Mesothelial cell of epicardium (in vitro differentiated cells): ENCODE measurements around the gene RPL13. TPM values are rescaled to one million over a fixed set of nuclear protein-coding genes. Genes with fewer than 3 reads are reported as not detected.

Source experiments
- DNase-seq, 2 experiments: peaks; one replicate each; pipeline ENCODE4 v3.0.0; 2021; ENCODE audit warnings: low spot score in 2 of 2; ENCODE audit not compliant: unreplicated experiment in 2 of 2
- H3K27ac Mint-ChIP-seq: 2 replicates; pipeline ENCODE4 v1.8.0; 2021; ENCODE audit warnings: mixed read lengths
- H3K27me3 Mint-ChIP-seq: 2 replicates; pipeline ENCODE4 v1.8.0; 2021; ENCODE audit warnings: low read depth, mixed read lengths
- H3K36me3 Mint-ChIP-seq: 2 replicates; pipeline ENCODE4 v1.8.0; 2021; ENCODE audit warnings: mixed read lengths
- H3K4me1 Mint-ChIP-seq: 2 replicates; pipeline ENCODE4 v1.8.0; 2021; ENCODE audit warnings: mixed read lengths
- H3K4me3 Mint-ChIP-seq: 2 replicates; pipeline ENCODE4 v1.8.0; 2021; ENCODE audit warnings: mild to moderate bottlenecking, moderate library complexity, mixed read lengths
- H3K9me3 Mint-ChIP-seq: 2 replicates; pipeline ENCODE4 v1.8.0; 2021; ENCODE audit warnings: mixed read lengths
- total RNA-seq: library from RNA; stranded (reverse); gene quantifications from 3 replicates; pipeline ENCODE4 v1.2.1, GENCODE V29; 2021
- TF ChIP-seq, protein P1 (sequence below): fragments of 200-600 bp; sonication (generic); IDR thresholded peaks from one replicate; pipeline ENCODE4 v1.5.0; 2021; ENCODE audit warnings: antibody characterized with exemption; ENCODE audit not compliant: unreplicated experiment

Gene RPL13
- total RNA-seq, 1 donor from 2014 or later, result 2,065 TPM

DNA sequence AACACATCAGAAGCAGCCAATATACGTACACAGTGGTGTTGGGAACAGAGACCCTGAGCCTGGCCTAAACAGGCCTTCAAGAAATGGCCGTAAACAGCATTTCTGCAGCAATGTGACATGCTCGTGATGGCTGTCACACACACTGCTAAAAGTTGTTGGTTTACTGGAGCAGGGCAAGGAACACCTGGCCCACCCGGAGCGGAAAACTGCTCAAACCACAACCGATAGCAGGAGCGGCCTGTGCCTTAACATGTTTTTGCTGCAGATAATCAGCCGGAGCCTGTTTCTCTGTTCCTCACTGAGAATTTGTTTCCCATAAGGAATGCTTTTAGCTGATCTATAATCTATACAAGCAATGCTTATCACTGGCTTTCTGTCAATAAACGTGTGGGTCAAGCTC is 47.0 kb downstream of the RPL13 start:
- Mint-ChIP-seq H3K27me3 (peaks cover 3% of the 10 kb centered on the region), H3K4me3 (no peak overlapping the region), H3K27ac (no peak overlapping the region), H3K4me1 (peaks cover 9% of the 10 kb centered on the region), H3K9me3 (no peaks in the 10 kb centered on the region), H3K36me3 (no peaks in the 10 kb centered on the region)
- no peak for DNase-seq
- TF ChIP-seq, protein P1, sequence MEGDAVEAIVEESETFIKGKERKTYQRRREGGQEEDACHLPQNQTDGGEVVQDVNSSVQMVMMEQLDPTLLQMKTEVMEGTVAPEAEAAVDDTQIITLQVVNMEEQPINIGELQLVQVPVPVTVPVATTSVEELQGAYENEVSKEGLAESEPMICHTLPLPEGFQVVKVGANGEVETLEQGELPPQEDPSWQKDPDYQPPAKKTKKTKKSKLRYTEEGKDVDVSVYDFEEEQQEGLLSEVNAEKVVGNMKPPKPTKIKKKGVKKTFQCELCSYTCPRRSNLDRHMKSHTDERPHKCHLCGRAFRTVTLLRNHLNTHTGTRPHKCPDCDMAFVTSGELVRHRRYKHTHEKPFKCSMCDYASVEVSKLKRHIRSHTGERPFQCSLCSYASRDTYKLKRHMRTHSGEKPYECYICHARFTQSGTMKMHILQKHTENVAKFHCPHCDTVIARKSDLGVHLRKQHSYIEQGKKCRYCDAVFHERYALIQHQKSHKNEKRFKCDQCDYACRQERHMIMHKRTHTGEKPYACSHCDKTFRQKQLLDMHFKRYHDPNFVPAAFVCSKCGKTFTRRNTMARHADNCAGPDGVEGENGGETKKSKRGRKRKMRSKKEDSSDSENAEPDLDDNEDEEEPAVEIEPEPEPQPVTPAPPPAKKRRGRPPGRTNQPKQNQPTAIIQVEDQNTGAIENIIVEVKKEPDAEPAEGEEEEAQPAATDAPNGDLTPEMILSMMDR, result no peak

DNA sequence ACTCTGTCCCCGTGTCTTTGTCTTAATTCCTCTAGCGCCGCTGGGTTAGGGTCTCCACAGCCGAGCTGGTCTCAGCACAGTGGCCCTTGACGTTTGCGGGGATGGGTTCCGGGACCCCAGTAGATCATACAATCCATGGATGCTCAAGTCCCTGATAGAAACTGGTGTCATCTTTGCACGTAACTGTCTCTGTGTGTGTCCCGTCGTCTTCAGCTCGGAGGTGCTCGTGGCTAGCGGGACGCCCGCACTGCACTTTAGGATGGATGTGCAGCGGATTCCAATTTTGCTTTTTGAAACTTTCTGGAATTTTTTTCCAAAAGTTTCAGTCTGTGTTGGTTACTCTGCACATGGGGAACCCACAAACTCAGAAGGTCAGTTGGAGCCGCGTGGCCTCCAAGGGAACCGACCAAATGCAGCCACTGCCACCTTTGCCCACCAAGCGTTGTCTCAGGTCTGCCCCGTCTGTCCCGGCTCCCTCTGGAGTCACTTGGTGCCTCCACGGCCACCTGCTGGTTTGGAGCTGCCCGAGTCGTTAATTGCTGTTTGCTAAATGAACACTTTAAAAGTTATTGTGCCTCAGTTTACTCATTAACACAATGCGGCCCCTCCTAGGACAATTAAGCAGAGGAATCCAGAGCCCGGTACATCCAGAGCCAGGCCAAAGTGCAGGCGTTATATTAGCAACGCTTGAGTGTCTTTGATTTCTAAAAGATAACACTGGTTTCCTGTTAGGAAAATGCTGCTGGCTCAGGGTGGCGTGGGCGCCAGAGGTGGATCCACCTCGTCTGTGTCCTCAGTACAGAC is 47.7 kb downstream of the RPL13 start:
- Mint-ChIP-seq H3K4me1 (peaks cover 8% of the 10 kb centered on the region), H3K27me3 (peaks cover under 1% of the 10 kb centered on the region), H3K9me3 (no peaks in the 10 kb centered on the region), H3K27ac (no peak overlapping the region), H3K4me3 (no peak overlapping the region), H3K36me3 (no peaks in the 10 kb centered on the region)
- TF ChIP-seq, protein P1, result no peak
- DNase-seq, result no peak

DNA sequence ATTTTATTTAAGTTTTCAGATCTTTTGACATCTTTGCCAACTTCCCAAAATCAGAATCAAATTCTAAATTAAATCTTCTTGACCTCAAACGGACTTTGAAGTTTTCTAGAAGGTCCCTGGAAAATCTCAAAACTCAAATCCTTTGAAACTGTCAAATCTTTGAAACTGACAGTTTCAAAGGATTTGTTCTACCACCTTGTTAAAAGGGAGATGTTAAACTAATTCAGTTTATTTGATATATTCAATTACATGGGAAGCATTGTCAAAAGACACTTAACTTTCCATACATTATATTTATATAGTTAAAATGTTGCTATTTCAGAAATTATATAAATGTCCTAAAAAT is 49.6 kb downstream of the RPL13 start:
- Mint-ChIP-seq H3K36me3 (no peaks in the 10 kb centered on the region), H3K4me1 (peaks cover 8% of the 10 kb centered on the region), H3K9me3 (no peaks in the 10 kb centered on the region), H3K27me3 (peaks cover 3% of the 10 kb centered on the region), H3K27ac (no peak overlapping the region), H3K4me3 (no peak overlapping the region)
- no peak for DNase-seq
- TF ChIP-seq, protein P1, result no peak

DNA sequence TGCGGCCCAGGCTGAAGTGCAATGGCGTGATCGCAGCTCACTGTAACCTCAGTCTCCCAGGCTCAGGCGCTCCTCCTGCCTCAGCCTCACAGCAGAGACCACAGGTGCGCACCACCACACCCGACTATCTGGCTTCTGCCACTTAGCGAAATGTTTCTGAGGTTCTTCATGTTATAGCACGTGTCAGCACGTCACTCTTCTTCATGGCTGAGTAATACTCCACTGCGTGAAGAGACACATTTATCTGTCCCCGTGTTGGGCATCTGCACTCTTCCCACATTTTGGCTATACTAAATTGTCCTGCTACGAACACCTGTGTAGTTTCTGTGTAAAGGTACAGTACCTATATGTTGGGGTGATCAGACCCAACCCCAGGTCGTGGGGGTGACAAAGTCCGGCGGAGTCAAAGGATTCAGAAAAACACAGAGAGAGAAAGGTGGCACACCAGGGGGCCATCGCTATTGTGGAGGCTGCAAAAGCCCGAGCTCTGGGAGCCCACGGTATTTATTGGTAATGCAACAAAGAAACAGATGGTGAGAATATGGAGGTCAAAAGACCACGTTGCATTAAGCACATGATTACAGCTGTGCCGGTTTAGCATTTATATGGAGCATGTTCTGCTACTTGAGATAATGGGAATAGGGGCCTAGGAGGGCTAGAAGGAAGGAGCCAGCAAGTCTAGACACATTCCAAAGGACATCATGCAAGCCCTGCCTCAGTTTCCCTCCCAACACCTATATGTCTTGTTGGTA is 52.1 kb downstream of the RPL13 start:
- H3K4me1 Mint-ChIP-seq, result peaks cover 8% of the 10 kb centered on the region
- H3K36me3 Mint-ChIP-seq, result no peaks in the 10 kb centered on the region
- H3K27ac Mint-ChIP-seq, result peak overlapping the region; percentile 44
- TF ChIP-seq, protein P1, result no peak
- H3K4me3 Mint-ChIP-seq, result no peak overlapping the region
- no peaks in the 10 kb centered on the region for H3K9me3 Mint-ChIP-seq
- DNase-seq, result no peak
- peaks cover 3% of the 10 kb centered on the region for H3K27me3 Mint-ChIP-seq

DNA sequence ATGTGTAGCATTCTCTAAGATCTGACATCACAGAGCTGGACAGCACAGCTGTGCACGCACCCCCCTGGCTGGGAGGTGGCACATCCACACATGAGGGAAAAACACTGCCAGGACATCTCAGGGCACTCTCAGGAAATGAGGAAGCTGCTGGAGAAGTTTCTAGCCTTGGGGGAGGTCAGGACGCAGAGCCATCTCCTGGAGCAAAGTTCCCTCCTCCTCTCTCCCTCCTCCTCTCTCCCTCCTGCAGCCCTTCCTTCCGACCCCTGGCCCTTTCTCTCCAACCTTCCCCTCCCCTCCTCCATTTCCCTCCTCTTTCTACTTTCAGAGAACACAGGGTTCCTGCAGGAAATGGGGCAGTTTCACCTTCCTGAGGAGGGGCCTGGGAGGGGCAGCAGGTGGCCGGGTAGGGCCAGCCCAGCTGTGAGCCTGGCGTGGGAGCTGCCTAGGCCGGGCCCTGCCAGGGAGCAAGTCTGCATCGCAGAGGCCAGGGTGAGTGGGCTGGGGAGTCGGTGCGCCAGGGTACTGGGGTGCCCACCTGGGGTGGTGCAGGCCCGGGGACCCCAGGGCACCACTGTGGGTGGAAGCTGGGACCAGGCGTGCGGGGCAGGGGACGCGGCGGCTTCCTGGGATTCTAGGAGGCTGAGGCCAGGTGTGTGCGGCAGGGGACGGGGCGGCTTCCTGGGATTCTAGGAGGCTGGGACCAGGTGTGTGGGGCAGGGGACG is 52.9 kb downstream of the RPL13 start, which contains the start of gene DPEP1:
Gene DPEP1 (plus strand): TSS at position 412 of the 723 bp plus-strand sequence. CDS start 16,769 bp downstream, outside the sequence.
- TF ChIP-seq, protein P1, result no peak
- peaks cover 8% of the 10 kb centered on the region for H3K4me1 Mint-ChIP-seq

More for the DNA sequence above, 52.9 kb downstream of the RPL13 start, which contains the start of gene DPEP1:
- Mint-ChIP-seq H3K4me3 (no peak within 1 kb of the TSS), H3K27ac (peak within 1 kb of the TSS; percentile 44), H3K9me3 (no peaks in the 10 kb centered on the region), H3K27me3 (peaks cover 3% of the 10 kb centered on the region), H3K36me3 (no peaks in the 10 kb centered on the region)
- no peak for DNase-seq
